HEK293 (cell line): ENCODE data around the gene PTPN4.

Source experiments
- CTCF ChIA-PET: fragments of 350-600 bp; formaldehyde crosslinking; extraction: SDS; loops from one replicate; lab custom pipeline; 2021; ENCODE audit warnings: antibody characterized with exemption; lab: Yijun Ruan, JAX
- POLR2A ChIA-PET: fragments of 300-600 bp; formaldehyde crosslinking; extraction: SDS; loops from one replicate; lab custom pipeline; 2020; ENCODE audit warnings: antibody characterized with exemption, inconsistent platforms; lab: Yijun Ruan, JAX
- H3K27ac ChIP-seq: fragments of 200-500 bp; sonication (Bioruptor generic); 2 replicates; pipeline ENCODE4 v1.5.1; 2014; ENCODE audit warnings: low read depth, low read length, control low read depth, inconsistent platforms; ENCODE audit errors: extremely low read depth
- H3K36me3 ChIP-seq, 2 experiments: fragments of 200-500 bp in 1 of 2; sonication (Bioruptor generic) in 1 of 2; 1 replicate in 1 of 2; 2 replicates in 1 of 2; pipeline ENCODE4 v1.5.1; 2014 to 2017; ENCODE audit warnings: inconsistent platforms in 2 of 2, low read length in 2 of 2; ENCODE audit not compliant: control insufficient read depth in 2 of 2, insufficient read depth in 1 of 2
- H3K4me1 ChIP-seq: fragments of 200-500 bp; sonication (Bioruptor generic); 2 replicates; pipeline ENCODE4 v1.5.1; 2014; ENCODE audit warnings: mild to moderate bottlenecking, low read length, inconsistent platforms; ENCODE audit not compliant: control insufficient read depth, insufficient read depth
- H3K4me3 ChIP-seq: 2 replicates; pipeline ENCODE4 v1.5.1; 2011; ENCODE audit warnings: low read depth, mild to moderate bottlenecking, control low read depth, low read length, moderate library complexity
- H3K9me3 ChIP-seq: fragments of 200-500 bp; sonication (Bioruptor generic); 2 replicates; pipeline ENCODE4 v1.5.1; 2014; ENCODE audit warnings: low read depth, low read length, inconsistent platforms; ENCODE audit not compliant: control insufficient read depth, insufficient read depth
- HOXD13 ChIP-seq: sonication (generic); formaldehyde crosslinking; IDR thresholded peaks from 2 replicates; pipeline ENCODE4 v1.8.0; 2022; ENCODE audit warnings: missing genetic modification reagents, borderline replicate concordance
- PATZ1 ChIP-seq: fragments of 450-650 bp; formaldehyde crosslinking; IDR thresholded peaks from 2 replicates; pipeline ENCODE4 v1.5.1; 2016; ENCODE audit warnings: missing biosample characterization, missing genetic modification characterization
- SP3 ChIP-seq: fragments of 450-650 bp; formaldehyde crosslinking; IDR thresholded peaks from 2 replicates; pipeline ENCODE4 v1.5.1; 2016; ENCODE audit warnings: missing biosample characterization, missing genetic modification characterization
- TCF7L2 ChIP-seq: IDR thresholded peaks from 2 replicates; pipeline ENCODE4 v1.6.1; 2011; ENCODE audit warnings: low read depth, mild to moderate bottlenecking, inconsistent platforms, low read length, moderate library complexity, borderline replicate concordance
- TRIM28 ChIP-seq: IDR thresholded peaks from 2 replicates; pipeline ENCODE4 v1.6.1; 2011; ENCODE audit warnings: low read length, control low read depth, borderline replicate concordance
- ZNF114 ChIP-seq: fragments of 450-650 bp; formaldehyde crosslinking; IDR thresholded peaks from 2 replicates; pipeline ENCODE4 v1.5.0; 2017; ENCODE audit warnings: missing biosample characterization, missing genetic modification characterization
- ZNF140 ChIP-seq: fragments of 450-650 bp; formaldehyde crosslinking; IDR thresholded peaks from 2 replicates; pipeline ENCODE4 v1.5.1; 2016; ENCODE audit warnings: missing biosample characterization, missing genetic modification characterization
- ZNF239 ChIP-seq: fragments of 450-650 bp; formaldehyde crosslinking; IDR thresholded peaks from 2 replicates; pipeline ENCODE4 v1.5.1; 2016; ENCODE audit warnings: missing biosample characterization, missing genetic modification characterization
- ZNF302 ChIP-seq: fragments of 450-650 bp; formaldehyde crosslinking; IDR thresholded peaks from 2 replicates; pipeline ENCODE4 v1.5.1; 2016; ENCODE audit warnings: missing biosample characterization, missing genetic modification characterization, low read depth
- ZNF366 ChIP-seq: fragments of 450-650 bp; formaldehyde crosslinking; conservative IDR thresholded peaks from 2 replicates; pipeline ENCODE4 v1.5.1; 2016; ENCODE audit warnings: missing biosample characterization, missing genetic modification characterization
- ZNF449 ChIP-seq: fragments of 450-650 bp; formaldehyde crosslinking; IDR thresholded peaks from 2 replicates; pipeline ENCODE4 v1.5.1; 2017; ENCODE audit warnings: missing biosample characterization, mild to moderate bottlenecking, missing genetic modification characterization, moderate library complexity
- ZNF48 ChIP-seq: fragments of 450-650 bp; formaldehyde crosslinking; IDR thresholded peaks from 2 replicates; pipeline ENCODE4 v1.5.1; 2016; ENCODE audit warnings: missing biosample characterization, missing genetic modification characterization
- ZNF555 ChIP-seq: fragments of 450-650 bp; formaldehyde crosslinking; conservative IDR thresholded peaks from 2 replicates; pipeline ENCODE4 v1.5.1; 2017; ENCODE audit warnings: missing biosample characterization, mild to moderate bottlenecking, missing genetic modification characterization, inconsistent platforms
- ZNF571 ChIP-seq: fragments of 450-650 bp; formaldehyde crosslinking; IDR thresholded peaks from 2 replicates; pipeline ENCODE4 v1.5.0; 2017; ENCODE audit warnings: missing biosample characterization, missing genetic modification characterization
- ZNF623 ChIP-seq: fragments of 450-650 bp; formaldehyde crosslinking; IDR thresholded peaks from 2 replicates; pipeline ENCODE4 v1.5.1; 2016; ENCODE audit warnings: missing biosample characterization, missing genetic modification characterization
- ZNF626 ChIP-seq: fragments of 450-650 bp; sonication (Bioruptor Pico); formaldehyde crosslinking; IDR thresholded peaks from 2 replicates; pipeline ENCODE4 v1.5.1; 2018; ENCODE audit warnings: missing biosample characterization, missing genetic modification characterization, inconsistent platforms
- ZNF629 ChIP-seq: fragments of 450-650 bp; formaldehyde crosslinking; IDR thresholded peaks from 2 replicates; pipeline ENCODE4 v1.5.1; 2017; ENCODE audit warnings: missing biosample characterization, missing genetic modification characterization
- ZNF843 ChIP-seq: fragments of 450-650 bp; formaldehyde crosslinking; IDR thresholded peaks from 2 replicates; pipeline ENCODE4 v1.5.1; 2016; ENCODE audit warnings: missing biosample characterization, missing genetic modification characterization
- TF ChIP-seq, protein P1 (sequence below): fragments of 450-650 bp; formaldehyde crosslinking; IDR thresholded peaks from 2 replicates; pipeline ENCODE4 v1.5.1; 2017; ENCODE audit warnings: missing biosample characterization, missing genetic modification characterization
- TF ChIP-seq, protein P2 (sequence below): fragments of 450-650 bp; formaldehyde crosslinking; conservative IDR thresholded peaks from 2 replicates; pipeline ENCODE4 v1.5.1; 2016; ENCODE audit warnings: low read depth, missing biosample characterization, missing genetic modification characterization
- TF ChIP-seq, protein P3 (sequence below): fragments of 450-650 bp; formaldehyde crosslinking; IDR thresholded peaks from 2 replicates; pipeline ENCODE4 v1.5.1; 2016; ENCODE audit warnings: missing biosample characterization, missing genetic modification characterization, low read depth

PTPN4 gene

DNA sequence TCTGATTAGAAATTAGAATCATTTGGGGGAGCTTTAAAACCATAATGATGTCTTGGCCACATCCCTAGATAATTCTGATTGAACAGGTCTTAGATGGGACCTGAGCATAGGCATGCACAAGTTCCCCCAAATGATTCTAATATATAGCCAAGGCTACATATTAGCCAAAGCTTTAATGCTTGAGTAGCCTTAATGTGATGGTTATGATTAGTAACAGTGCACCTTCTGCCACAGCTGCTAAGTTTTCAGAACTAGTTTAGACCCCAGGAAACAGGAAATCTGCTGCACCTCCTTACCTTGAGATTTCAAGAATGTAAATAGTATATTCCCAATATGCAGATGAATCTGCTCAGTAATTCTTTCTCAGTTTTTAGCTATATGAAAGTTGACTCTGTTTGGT lies 119.8 kb downstream of the PTPN4 start (continued):
- TF ChIP-seq PATZ1 (tag by site-specific recombination) (no peak), ZNF302 (tag by site-specific recombination) (no peak), ZNF629 (tag by site-specific recombination) (no peak), HOXD13 (CRISPR knock-in tag) (no peak)
- TF ChIP-seq, protein P1, sequence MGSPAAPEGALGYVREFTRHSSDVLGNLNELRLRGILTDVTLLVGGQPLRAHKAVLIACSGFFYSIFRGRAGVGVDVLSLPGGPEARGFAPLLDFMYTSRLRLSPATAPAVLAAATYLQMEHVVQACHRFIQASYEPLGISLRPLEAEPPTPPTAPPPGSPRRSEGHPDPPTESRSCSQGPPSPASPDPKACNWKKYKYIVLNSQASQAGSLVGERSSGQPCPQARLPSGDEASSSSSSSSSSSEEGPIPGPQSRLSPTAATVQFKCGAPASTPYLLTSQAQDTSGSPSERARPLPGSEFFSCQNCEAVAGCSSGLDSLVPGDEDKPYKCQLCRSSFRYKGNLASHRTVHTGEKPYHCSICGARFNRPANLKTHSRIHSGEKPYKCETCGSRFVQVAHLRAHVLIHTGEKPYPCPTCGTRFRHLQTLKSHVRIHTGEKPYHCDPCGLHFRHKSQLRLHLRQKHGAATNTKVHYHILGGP (tag by site-specific recombination): no peak
- TF ChIP-seq, all 188 proteins: peak for 0

GRCh38 chr2:119888680-119889079 lies 129.0 kb downstream of the PTPN4 start:
- Histone ChIP-seq H3K4me1 (peaks cover 3% of the 10 kb centered on the region; the same call in 1 of the 2 replicates), H3K9me3 (no peaks in the 10 kb centered on the region), H3K27ac (no peak overlapping the region), H3K36me3 (peaks cover 6 to 7% of the 10 kb centered on the region in 2 experiments), H3K4me3 (no peak overlapping the region)
- ChIA-PET CTCF (no interaction called here), POLR2A (no interaction called here)
- TF ChIP-seq ZNF571 (tag by site-specific recombination) (no peak), ZNF366 (tag by site-specific recombination) (no peak), ZNF48 (tag by site-specific recombination) (no peak), SP3 (no peak), ZNF140 (tag by site-specific recombination) (no peak), ZNF626 (tag by site-specific recombination) (no peak), ZNF239 (tag by site-specific recombination) (no peak)

- CTCF ChIA-PET: interaction anchor here (1.1 kb wide), 1 partner anchor 142 kb away, joined by 3 read pairs; no protein-coding TSS in a partner anchor
- Histone ChIP-seq H3K27ac (no peak overlapping the region), H3K4me1 (peaks cover 6% of the 10 kb centered on the region; the same call in 1 of the 2 replicates), H3K9me3 (no peaks in the 10 kb centered on the region), H3K36me3 (peaks cover 4 to 20% of the 10 kb centered on the region in 2 experiments), H3K4me3 (no peak overlapping the region)
- POLR2A ChIA-PET: no interaction called here
- TF ChIP-seq TRIM28 (0 out of 2 replicates have a peak, but pooled peaks have one; percentile 45), ZNF48 (tag by site-specific recombination) (no peak), TCF7L2 (0 out of 2 replicates have a peak, but pooled peaks have one; percentile 2), ZNF449 (no peak), ZNF623 (tag by site-specific recombination) (no peak), ZNF843 (0 out of 2 replicates have a peak, but pooled peaks have one; percentile 36), ZNF114 (tag by site-specific recombination) (no peak), ZNF555 (tag by site-specific recombination) (no peak)
- TF ChIP-seq, protein P2, sequence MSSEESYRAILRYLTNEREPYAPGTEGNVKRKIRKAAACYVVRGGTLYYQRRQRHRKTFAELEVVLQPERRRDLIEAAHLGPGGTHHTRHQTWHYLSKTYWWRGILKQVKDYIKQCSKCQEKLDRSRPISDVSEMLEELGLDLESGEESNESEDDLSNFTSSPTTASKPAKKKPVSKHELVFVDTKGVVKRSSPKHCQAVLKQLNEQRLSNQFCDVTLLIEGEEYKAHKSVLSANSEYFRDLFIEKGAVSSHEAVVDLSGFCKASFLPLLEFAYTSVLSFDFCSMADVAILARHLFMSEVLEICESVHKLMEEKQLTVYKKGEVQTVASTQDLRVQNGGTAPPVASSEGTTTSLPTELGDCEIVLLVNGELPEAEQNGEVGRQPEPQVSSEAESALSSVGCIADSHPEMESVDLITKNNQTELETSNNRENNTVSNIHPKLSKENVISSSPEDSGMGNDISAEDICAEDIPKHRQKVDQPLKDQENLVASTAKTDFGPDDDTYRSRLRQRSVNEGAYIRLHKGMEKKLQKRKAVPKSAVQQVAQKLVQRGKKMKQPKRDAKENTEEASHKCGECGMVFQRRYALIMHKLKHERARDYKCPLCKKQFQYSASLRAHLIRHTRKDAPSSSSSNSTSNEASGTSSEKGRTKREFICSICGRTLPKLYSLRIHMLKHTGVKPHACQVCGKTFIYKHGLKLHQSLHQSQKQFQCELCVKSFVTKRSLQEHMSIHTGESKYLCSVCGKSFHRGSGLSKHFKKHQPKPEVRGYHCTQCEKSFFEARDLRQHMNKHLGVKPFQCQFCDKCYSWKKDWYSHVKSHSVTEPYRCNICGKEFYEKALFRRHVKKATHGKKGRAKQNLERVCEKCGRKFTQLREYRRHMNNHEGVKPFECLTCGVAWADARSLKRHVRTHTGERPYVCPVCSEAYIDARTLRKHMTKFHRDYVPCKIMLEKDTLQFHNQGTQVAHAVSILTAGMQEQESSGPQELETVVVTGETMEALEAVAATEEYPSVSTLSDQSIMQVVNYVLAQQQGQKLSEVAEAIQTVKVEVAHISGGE: no peak
- TF ChIP-seq, protein P3, sequence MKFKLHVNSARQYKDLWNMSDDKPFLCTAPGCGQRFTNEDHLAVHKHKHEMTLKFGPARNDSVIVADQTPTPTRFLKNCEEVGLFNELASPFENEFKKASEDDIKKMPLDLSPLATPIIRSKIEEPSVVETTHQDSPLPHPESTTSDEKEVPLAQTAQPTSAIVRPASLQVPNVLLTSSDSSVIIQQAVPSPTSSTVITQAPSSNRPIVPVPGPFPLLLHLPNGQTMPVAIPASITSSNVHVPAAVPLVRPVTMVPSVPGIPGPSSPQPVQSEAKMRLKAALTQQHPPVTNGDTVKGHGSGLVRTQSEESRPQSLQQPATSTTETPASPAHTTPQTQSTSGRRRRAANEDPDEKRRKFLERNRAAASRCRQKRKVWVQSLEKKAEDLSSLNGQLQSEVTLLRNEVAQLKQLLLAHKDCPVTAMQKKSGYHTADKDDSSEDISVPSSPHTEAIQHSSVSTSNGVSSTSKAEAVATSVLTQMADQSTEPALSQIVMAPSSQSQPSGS: 0 out of 2 replicates have a peak, but pooled peaks have one; percentile 35
Measured at GRCh38 chr2:119897736-119898395, 138.1 kb downstream of the PTPN4 start.
